ENCODE measurements around the gene ETF1.

DNA sequence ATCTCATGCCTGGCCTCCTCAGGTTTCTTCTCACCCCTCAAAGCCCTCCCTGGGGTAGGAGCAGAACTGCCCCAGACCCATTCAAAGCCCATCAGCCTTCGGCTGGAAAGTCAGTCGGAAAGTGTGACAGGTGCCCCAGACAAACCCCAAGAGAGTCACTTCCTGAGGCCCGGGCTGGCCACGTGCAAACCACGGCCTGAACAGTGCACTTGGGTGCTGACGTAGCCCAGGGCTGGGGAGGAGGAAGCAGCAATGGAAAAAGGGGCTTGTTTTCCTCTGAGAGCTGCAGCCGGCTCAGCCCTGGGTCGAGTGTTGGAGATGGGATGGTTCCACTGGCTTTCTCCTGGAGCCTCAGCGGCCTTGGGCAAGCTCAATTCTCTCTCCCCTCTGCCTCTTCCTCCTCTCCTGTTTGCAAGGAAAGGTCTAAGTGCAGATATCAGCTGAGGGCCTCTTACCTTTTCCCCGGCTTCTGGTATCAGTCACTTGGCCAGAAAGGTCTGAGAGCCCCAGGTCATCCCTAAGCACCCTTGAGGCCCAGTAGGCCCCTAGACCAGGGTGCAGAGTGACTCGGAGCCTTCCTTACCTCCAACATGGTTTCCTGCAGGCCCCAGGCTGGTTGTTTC, 83.6 kb downstream of the ETF1 start:
- TF ChIP-seq, protein P1, sequence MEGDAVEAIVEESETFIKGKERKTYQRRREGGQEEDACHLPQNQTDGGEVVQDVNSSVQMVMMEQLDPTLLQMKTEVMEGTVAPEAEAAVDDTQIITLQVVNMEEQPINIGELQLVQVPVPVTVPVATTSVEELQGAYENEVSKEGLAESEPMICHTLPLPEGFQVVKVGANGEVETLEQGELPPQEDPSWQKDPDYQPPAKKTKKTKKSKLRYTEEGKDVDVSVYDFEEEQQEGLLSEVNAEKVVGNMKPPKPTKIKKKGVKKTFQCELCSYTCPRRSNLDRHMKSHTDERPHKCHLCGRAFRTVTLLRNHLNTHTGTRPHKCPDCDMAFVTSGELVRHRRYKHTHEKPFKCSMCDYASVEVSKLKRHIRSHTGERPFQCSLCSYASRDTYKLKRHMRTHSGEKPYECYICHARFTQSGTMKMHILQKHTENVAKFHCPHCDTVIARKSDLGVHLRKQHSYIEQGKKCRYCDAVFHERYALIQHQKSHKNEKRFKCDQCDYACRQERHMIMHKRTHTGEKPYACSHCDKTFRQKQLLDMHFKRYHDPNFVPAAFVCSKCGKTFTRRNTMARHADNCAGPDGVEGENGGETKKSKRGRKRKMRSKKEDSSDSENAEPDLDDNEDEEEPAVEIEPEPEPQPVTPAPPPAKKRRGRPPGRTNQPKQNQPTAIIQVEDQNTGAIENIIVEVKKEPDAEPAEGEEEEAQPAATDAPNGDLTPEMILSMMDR (IDR thresholded peaks at IDR 0.05): no peak
- no peak for TF ChIP-seq POLR2A (IDR thresholded peaks at IDR 0.05)

Data from testis (tissue), 2 donors.